HG03558 (cell line): ENCODE results near the gene BEX1.

ENCODE experiments used
- ATAC-seq: cut with Tn5 transposase; IDR thresholded peaks from one replicate; pipeline ENCODE4 v1.9.1; 2021; ENCODE audit warnings: moderate number of reproducible peaks; ENCODE audit not compliant: unreplicated experiment; ENCODE audit errors: extremely low read depth

BEX1 gene

DNA sequence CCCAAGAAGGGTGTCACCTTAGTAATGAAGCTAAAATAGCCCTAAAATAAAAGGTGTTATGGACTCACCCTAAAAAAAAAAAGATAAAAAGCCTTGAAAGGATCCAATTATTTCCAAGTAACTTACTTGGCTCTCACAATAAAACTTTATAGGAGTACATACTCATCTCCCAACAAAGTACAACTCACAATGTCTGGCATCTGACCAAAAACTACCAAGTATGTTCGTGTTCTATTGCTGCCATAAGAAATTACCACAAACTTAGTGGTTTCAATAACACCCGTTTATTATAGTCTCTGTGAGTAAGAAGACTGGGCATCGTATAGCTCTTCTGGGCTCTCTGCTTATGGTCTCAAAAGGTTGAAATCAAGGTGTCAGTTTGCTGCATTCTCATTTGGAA, 51.0 kb downstream of the BEX1 start:
- ATAC-seq: no peak
